ENCODE data around the gene UST.

DNA sequence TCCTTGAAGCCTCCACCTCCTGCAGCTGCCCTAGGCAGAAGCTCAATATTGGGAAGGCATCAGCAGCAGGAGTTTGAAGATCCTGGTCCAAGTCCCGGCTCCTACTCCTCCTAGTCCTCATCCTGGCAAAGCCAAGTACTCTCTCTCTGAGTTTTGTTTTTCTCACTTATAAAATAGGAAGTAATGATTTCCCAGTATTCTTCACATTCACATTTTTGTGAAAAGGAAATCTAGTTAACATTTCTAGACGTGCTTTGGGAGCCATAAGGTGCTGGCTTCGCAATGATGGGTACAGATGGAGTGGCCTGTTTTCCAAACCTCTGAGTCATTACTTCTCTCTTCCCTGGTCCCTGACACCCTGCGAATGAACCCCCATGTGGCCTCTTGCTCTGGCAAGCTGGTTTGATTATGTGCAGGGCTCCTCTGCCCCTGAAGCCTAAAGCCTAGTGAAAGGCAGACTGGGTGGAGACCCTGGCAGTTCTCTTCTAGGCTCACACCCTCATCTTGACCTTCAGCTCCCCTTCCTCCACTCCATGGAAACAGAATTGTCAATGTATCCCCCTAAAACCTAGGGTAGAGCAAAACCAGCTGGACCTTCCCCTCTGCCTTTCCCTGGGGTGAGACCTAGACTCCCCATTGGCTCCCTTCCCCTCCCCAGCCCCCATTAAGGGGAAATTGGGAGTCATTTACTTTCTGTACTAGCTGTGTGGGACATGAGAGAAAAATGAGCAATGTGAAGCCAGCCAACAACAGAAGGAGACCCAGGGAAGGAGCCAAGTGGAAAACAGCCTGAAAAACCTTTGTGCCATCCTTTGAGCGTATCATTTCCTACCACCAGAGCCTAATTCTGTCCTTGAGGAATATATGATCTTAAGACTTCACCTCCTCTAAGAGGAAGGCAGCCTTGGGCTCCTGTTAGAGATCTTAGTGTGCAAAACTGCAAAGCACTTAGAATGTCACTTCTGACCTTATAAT lies 158.4 kb downstream of the UST start:
- TF ChIP-seq CTCF (IDR thresholded peaks at IDR 0.05) = no peak
- no peak for TF ChIP-seq POLR2A (IDR thresholded peaks at IDR 0.05)
